ENCODE measurements around the gene SLC38A3. TPM values are rescaled to one million over a fixed set of nuclear protein-coding genes. Genes with fewer than 3 reads are reported as not detected.

The SLC38A3 gene
- total and polyA plus RNA-seq, 2 of the 8 experiments (the other 6 are each of a cell fraction or from before 2014, with no cell fraction given) = 1.2 to 3.7 TPM

DNA sequence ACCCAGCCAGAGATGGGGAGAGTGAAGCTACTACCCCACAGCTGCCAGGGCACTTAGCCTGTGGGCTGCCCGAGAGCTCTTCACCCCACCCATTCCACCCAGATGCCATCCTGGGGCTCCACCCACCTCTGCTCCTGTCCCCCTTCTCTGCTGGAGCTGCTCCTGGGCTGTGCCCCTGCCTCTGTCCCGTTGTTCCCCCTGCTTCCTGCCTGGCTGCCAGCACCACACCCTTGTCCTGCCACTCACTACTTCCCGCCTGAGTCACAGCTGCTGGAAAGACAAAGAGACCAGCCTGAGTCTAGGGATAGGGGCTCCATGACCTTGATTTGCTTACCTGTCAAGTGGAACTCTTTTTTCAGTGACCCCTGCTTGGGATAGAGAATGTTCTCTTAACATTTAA lies 43.3 kb downstream of the SLC38A3 start:
- Histone ChIP-seq H3K9ac (replicated peaks in 1 of 4; ENCODE audit: extremely low read depth in 1 of 4, low read depth in 3 of 4, low read length in 3 of 4) (no peak overlapping the region), H3K23me2 (ENCODE audit: low read depth, low read length) (no peaks in the 10 kb centered on the region)
- POLR2A ChIA-PET (ENCODE audit: partially characterized antibody) = interaction anchor here (0.6 to 3.5 kb wide), 5 partner anchors 11 to 41 kb away, joined by 3 to 17 read pairs (median 8); no protein-coding TSS in a partner anchor
- TF ChIP-seq SRF (IDR thresholded peaks at IDR 0.05; ENCODE audit: low read depth, low read length) (no peak), SP4 (IDR thresholded peaks at IDR 0.05; ENCODE audit: low read length) (no peak), SIN3A (conservative IDR thresholded peaks at IDR 0.05 in 1 of 2, IDR thresholded peaks at IDR 0.05 in 1 of 2; ENCODE audit: low read depth in 1 of 2, low read length in 2 of 2) (no peak), POU5F1 (IDR thresholded peaks at IDR 0.05; ENCODE audit: low read depth, low read length) (no peak), JUND (IDR thresholded peaks at IDR 0.05; ENCODE audit: low read length) (no peak), POLR2A (IDR thresholded peaks at IDR 0.05; ENCODE audit: control extremely low read depth in 1 of 2, low read depth in 2 of 2, low read length in 2 of 2) (no peak), ASH2L (IDR thresholded peaks at IDR 0.05; ENCODE audit: low read length) (no peak), CHD1 (IDR thresholded peaks at IDR 0.05; ENCODE audit: low read depth, low read length) (no peak), RFX5 (IDR thresholded peaks at IDR 0.05; ENCODE audit: borderline replicate concordance, low read depth, low read length) (no peak), CEBPB (IDR thresholded peaks at IDR 0.05; ENCODE audit: low read depth, low read length) (no peak), BACH1 (IDR thresholded peaks at IDR 0.05; ENCODE audit: low read length) (no peak)
- TF ChIP-seq, protein P1, sequence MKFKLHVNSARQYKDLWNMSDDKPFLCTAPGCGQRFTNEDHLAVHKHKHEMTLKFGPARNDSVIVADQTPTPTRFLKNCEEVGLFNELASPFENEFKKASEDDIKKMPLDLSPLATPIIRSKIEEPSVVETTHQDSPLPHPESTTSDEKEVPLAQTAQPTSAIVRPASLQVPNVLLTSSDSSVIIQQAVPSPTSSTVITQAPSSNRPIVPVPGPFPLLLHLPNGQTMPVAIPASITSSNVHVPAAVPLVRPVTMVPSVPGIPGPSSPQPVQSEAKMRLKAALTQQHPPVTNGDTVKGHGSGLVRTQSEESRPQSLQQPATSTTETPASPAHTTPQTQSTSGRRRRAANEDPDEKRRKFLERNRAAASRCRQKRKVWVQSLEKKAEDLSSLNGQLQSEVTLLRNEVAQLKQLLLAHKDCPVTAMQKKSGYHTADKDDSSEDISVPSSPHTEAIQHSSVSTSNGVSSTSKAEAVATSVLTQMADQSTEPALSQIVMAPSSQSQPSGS (IDR thresholded peaks at IDR 0.05; ENCODE audit: low read length) = no peak
- TF ChIP-seq, protein P2, sequence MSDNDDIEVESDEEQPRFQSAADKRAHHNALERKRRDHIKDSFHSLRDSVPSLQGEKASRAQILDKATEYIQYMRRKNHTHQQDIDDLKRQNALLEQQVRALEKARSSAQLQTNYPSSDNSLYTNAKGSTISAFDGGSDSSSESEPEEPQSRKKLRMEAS (IDR thresholded peaks at IDR 0.05) = no peak

More for the DNA sequence above, 43.3 kb downstream of the SLC38A3 start:
- H3K23ac ChIP-seq (ENCODE audit: insufficient read length) = no peak overlapping the region
- no peaks in the 10 kb centered on the region for H3K9me3 ChIP-seq (ENCODE audit: insufficient read depth in 2 of 2, low read depth in 1 of 2, low read length in 1 of 2)
- peaks cover 3 to 76% of the 10 kb centered on the region in 2 experiments for H3K79me2 ChIP-seq (ENCODE audit: control insufficient read depth in 1 of 2, insufficient read depth in 2 of 2, low read length in 2 of 2)
- 82% methylated on average over 3 of the region's 3 CpGs; no CpG with 5 or more reads in 1 of the 2 experiments for WGBS, 2 experiments (ENCODE audit: extremely low coverage in 1 of 2, insufficient coverage in 1 of 2, insufficient read length in 1 of 2, insufficient replicate concordance in 2 of 2, low coverage in 1 of 2, low lambda C conversion rate in 2 of 2, missing lambda C conversion rate in 1 of 2)
- H4K8ac ChIP-seq (ENCODE audit: extremely low read depth, insufficient read depth, low read length) = no peak overlapping the region
- CTCF ChIA-PET (ENCODE audit: partially characterized antibody) = interaction anchor here (0.8 to 53.5 kb wide), 10 partner anchors 9 to 126 kb away, joined by 3 to 2149 read pairs (median 11); partner anchors contain the start of genes GNAI2, GNAT1, SEMA3B and SLC38A3
- H3K27ac ChIP-seq (ENCODE audit: low read depth, low read length) = no peak overlapping the region
- no peak overlapping the region for H2BK15ac ChIP-seq (ENCODE audit: low read length)
- no peak overlapping the region for H2AFZ ChIP-seq (ENCODE audit: low read length)
- peaks cover 18 to 44% of the 10 kb centered on the region in 2 experiments for H4K20me1 ChIP-seq (replicated peaks in 1 of 2; ENCODE audit: control insufficient read depth in 1 of 2, insufficient read depth in 2 of 2, low read length in 2 of 2)
- peaks cover 2 to 13% (median 6%) of the 10 kb centered on the region in 4 experiments; a peak in 5 of 8 replicates for H3K36me3 ChIP-seq (ENCODE audit: control insufficient read depth in 2 of 4, insufficient read depth in 4 of 4, low read length in 3 of 4)
- H2BK120ac ChIP-seq (replicated peaks; ENCODE audit: low read depth, low read length) = no peak overlapping the region
- no peak overlapping the region for H3K18ac ChIP-seq (ENCODE audit: extremely low read depth, low read length)
- H3K4me1 ChIP-seq (replicated peaks in 1 of 4; ENCODE audit: control insufficient read depth in 3 of 4, insufficient read depth in 4 of 4, low read length in 3 of 4) = peaks cover 5 to 25% (median 19%) of the 10 kb centered on the region in 4 experiments
- H3K14ac ChIP-seq (ENCODE audit: insufficient read length) = no peak overlapping the region
- no peak overlapping the region for H2BK12ac ChIP-seq (ENCODE audit: low read depth, low read length)
- H3K4me3 ChIP-seq (ENCODE audit: extremely low read depth in 1 of 4, insufficient read depth in 2 of 4, low read depth in 3 of 4, low read length in 4 of 4) = no peak overlapping the region
- H3K27me3 ChIP-seq (replicated peaks in 1 of 4; ENCODE audit: control insufficient read depth in 3 of 4, extremely low read depth in 1 of 4, insufficient read depth in 3 of 4, low read length in 3 of 4) = no peaks in the 10 kb centered on the region
- H3K56ac ChIP-seq (replicated peaks; ENCODE audit: insufficient read length, low read depth, low read length) = no peak overlapping the region
- H2AK5ac ChIP-seq (ENCODE audit: low read depth, low read length) = no peak overlapping the region
- no peak overlapping the region for H4K5ac ChIP-seq (ENCODE audit: insufficient read length, low read depth, low read length)
- H2BK5ac ChIP-seq (ENCODE audit: low read depth, low read length) = no peak overlapping the region; the same call in 1 of the 2 replicates
- no peak overlapping the region for H3K4me2 ChIP-seq (ENCODE audit: insufficient read depth in 1 of 2, low read depth in 2 of 2, low read length in 2 of 2)
- H3K4ac ChIP-seq (replicated peaks; ENCODE audit: insufficient read length, low read depth, low read length) = no peak overlapping the region
- FAIRE-seq (no peak), DNase-seq (ENCODE audit: low read depth in 1 of 2, low spot score in 2 of 2) (no peak)
- no peak overlapping the region for H2BK20ac ChIP-seq (ENCODE audit: low read length)
- peaks cover 34% of the 10 kb centered on the region for H3K79me1 ChIP-seq (ENCODE audit: low read depth, low read length)
- no peak overlapping the region for H4K91ac ChIP-seq (replicated peaks; ENCODE audit: insufficient read length, low read length)

Data from H1 (cell line).